Measurements from ENCODE around the gene GTF2IRD1. TPM values are rescaled to one million over a fixed set of nuclear protein-coding genes. Genes with fewer than 3 reads are reported as not detected.

Gene GTF2IRD1
- total RNA-seq, 1 experiment from 2014 or later, result 54.0 TPM

DNA sequence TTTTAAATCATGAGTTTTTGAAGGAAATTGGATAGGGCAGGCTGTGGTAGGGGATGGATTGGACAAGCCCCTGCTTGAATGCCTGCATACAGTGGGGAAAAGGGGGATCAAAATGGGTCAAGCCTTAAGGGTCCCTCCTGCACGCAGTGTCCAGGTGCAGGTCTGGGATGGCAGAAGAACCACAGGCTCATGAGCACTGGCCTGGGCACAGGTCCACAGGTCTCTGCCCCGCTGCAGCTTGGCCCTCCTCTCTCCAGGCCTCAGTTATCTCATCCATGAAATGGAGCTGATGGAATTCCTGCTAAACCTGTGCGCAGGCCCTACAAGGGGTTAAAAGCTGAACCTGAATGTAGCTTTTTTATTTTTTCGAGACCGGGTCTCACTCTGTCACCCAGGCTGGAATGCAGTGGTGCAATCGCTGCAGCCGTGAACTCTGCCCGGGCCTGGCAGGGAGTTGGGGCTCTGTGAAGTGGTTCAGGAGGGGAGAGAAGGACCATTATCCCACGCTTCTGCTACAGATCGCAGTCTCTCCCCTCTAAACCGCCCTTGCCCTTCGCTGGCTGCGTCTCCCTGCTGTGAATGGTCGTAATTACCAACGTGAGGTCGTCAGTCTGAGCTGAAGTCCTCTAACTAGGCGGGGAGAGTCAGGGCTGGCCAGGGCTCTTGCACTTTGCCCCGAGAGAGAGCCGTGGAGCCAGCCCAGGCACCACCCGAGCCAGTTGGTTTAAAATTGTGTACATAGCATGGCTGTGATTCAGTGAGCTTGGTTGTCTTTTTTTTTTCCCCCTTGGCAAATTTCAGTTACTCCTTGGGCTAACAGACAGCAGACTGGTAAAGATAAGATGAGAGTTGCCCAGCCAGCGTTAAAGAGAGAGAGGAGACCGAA, 126.3 kb downstream of the GTF2IRD1 start:
- H3K36me3 ChIP-seq (ENCODE audit: control insufficient read depth, insufficient read depth, low read length), result no peaks in the 10 kb centered on the region
- no peak for DNase-seq (ENCODE audit: low read depth, low spot score)
- no peak for TF ChIP-seq POLR2AphosphoS5 (IDR thresholded peaks at IDR 0.05; ENCODE audit: low read depth, low read length)
- TF ChIP-seq SIN3A (IDR thresholded peaks at IDR 0.05; ENCODE audit: borderline replicate concordance, insufficient read depth, low read depth, low read length), result no peak
- no peak for TF ChIP-seq REST (IDR thresholded peaks at IDR 0.05; ENCODE audit: insufficient read depth in 1 of 2, low read depth in 2 of 2, low read length in 1 of 2)
- no peak for TF ChIP-seq CTCF (IDR thresholded peaks at IDR 0.05)
- no peak for TF ChIP-seq TCF7L2 (IDR thresholded peaks at IDR 0.05; ENCODE audit: low read depth, low read length)
- in situ Hi-C loops (cut with HindIII; ENCODE audit: low pct_unique_long_range_greater_than_20kb, low sequenced_read_pairs) (no loop called here), intact Hi-C loops (cut with micrococcal nuclease; ENCODE audit: unreplicated experiment) (no loop called here)
- CTCF ChIA-PET, result interaction anchor here (0.5 to 1.0 kb wide), 2 partner anchors 13 to 131 kb away, joined by 5 to 7 read pairs; no protein-coding TSS in a partner anchor
- no TSS peak for BruUV-seq (replicated peaks)
- H3K27me3 ChIP-seq (ENCODE audit: control insufficient read depth, insufficient read depth, low read length), result no peaks in the 10 kb centered on the region
- peak; percentile 36; the same call in 1 of the 2 replicates for ATAC-seq
- peaks cover 14% of the 10 kb centered on the region for H3K4me1 ChIP-seq (ENCODE audit: control insufficient read depth, insufficient read depth, low read length)
- no peak overlapping the region for H3K4me3 ChIP-seq (ENCODE audit: low read depth in 2 of 2, low read length in 2 of 2)
- H3K27ac ChIP-seq (ENCODE audit: low read length), result peak overlapping the region; percentile 26
- POLR2A ChIA-PET, result no interaction called here
- no peaks in the 10 kb centered on the region for H3K9me3 ChIP-seq (ENCODE audit: control insufficient read depth, insufficient read depth, low read depth, low read length)

GRCh38 chr7:74581916-74582440, 128.3 kb downstream of the GTF2IRD1 start:
- intact Hi-C loops (cut with micrococcal nuclease; ENCODE audit: unreplicated experiment), result no loop called here
- no peaks in the 10 kb centered on the region for H3K36me3 ChIP-seq (ENCODE audit: control insufficient read depth, insufficient read depth, low read length)
- ChIA-PET POLR2A (interaction anchor here (1.1 kb wide), 1 partner anchor 10 kb away, joined by 5 read pairs; no protein-coding TSS in a partner anchor), CTCF (no interaction called here)
- H3K4me3 ChIP-seq (ENCODE audit: low read depth in 2 of 2, low read length in 2 of 2), result no peak overlapping the region
- TF ChIP-seq SIN3A (IDR thresholded peaks at IDR 0.05; ENCODE audit: borderline replicate concordance, insufficient read depth, low read depth, low read length) (no peak), TCF7L2 (IDR thresholded peaks at IDR 0.05; ENCODE audit: low read depth, low read length) (no peak), CTCF (IDR thresholded peaks at IDR 0.05) (no peak), REST (IDR thresholded peaks at IDR 0.05; ENCODE audit: insufficient read depth in 1 of 2, low read depth in 2 of 2, low read length in 1 of 2) (no peak), POLR2AphosphoS5 (IDR thresholded peaks at IDR 0.05; ENCODE audit: low read depth, low read length) (no peak)
- H3K27me3 ChIP-seq (ENCODE audit: control insufficient read depth, insufficient read depth, low read length), result no peaks in the 10 kb centered on the region
- DNase-seq (ENCODE audit: low read depth, low spot score) (no peak), ATAC-seq (no peak)
- no TSS peak for BruUV-seq (replicated peaks)
- H3K9me3 ChIP-seq (ENCODE audit: control insufficient read depth, insufficient read depth, low read depth, low read length), result no peaks in the 10 kb centered on the region
- H3K4me1 ChIP-seq (ENCODE audit: control insufficient read depth, insufficient read depth, low read length), result peaks cover 17% of the 10 kb centered on the region
- in situ Hi-C loops (cut with HindIII; ENCODE audit: low pct_unique_long_range_greater_than_20kb, low sequenced_read_pairs), result no loop called here
- H3K27ac ChIP-seq (ENCODE audit: low read length), result no peak overlapping the region
